SHP77 (cell line): ENCODE data around the gene RFX7.
"Not testable (repeated sequence)": the region's sequence is repeated elsewhere in the genome, so short reads cannot be mapped to it uniquely, and the experiment has no call there.

ENCODE experiments used
- DNase-seq, 2 experiments: peaks; one replicate each; lab custom pipeline; 2025; lab: John Stamatoyannopoulos, UW

RFX7 gene

DNA sequence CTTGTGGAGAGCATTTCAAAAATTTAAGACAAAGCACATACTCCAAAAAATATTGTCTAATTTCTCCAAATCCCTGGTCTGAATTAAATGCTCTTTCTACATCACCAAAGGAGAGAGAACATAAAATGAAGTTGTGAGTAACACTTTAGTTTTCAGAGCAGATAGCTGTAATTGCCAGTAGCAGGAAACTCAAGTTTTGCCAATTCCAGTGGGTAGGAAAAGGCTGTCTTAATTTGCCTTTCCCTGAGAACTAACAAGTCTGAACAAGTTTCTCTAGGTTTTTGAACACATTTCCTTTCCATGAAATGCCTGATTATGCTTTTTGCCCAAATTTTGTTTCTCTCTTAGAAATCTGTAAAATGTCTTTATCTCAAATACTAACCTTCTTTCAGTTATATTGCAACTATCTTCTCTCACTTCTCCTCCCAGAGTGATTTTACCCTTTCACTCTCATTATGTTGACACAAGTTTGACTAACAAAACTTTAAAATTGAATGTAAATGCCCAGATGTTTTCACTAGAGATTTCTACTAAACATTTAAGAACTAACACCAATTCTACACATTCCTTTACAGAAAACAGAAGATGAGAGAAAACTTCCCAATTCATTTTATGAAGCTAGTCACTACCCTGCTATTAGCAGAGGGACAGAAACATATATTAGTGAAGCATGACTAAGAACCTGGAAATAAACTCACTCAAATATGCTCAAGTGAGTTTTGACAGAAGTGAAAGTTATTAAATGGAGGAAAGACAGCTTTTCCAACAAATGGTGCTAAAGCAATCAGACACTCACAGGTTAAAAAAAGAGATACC lies 38.4 kb downstream of the RFX7 start:
- DNase-seq: no peak

DNA sequence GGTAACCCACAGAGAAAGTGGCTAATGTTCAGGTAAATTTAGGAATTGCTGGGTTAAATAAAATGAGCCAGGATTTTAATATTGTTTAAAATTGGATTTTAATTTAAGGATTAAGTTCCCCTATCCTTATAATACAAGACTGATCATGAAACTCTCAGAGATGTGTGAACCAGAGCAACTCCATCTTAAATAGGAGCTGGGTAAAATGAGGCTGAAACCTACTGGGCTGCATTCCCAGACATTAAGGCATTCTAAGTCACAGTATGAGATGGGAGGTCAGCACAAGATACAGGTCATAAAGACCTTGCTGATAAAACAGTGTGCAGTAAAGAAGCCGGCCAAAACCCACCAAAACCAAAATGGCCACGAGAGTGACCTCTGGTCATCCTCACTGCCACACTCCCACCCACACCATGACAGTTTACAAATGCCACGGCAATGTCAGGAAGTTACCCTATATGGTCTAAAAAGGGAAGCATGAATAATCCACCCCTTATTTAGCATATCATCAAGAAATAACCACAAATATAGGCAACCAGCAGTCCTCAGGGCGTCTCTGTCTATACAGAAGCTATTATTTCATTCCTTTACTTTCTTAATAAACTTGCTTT lies 40.3 kb downstream of the RFX7 start:
- not testable (repeated sequence) for DNase-seq

DNA sequence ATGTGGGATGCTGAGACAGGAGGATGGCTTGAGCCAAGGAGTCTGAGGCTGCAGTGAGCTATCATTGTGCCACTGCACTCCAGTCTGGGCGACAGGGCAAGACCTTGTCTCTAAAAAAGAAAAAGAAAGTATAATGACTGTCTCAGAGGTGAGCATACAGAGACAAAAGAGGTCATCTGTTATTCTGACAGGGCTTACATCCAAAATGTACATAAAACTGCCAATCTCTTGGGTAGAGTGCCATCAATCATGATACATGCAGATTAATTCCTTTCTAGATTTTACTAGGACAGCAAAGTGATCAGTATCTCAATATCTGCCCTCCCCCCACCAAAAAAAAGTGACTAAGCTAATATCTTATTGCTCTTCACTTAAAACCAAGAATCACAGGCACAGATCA lies 41.0 kb downstream of the RFX7 start:
- DNase-seq: no peak

DNA sequence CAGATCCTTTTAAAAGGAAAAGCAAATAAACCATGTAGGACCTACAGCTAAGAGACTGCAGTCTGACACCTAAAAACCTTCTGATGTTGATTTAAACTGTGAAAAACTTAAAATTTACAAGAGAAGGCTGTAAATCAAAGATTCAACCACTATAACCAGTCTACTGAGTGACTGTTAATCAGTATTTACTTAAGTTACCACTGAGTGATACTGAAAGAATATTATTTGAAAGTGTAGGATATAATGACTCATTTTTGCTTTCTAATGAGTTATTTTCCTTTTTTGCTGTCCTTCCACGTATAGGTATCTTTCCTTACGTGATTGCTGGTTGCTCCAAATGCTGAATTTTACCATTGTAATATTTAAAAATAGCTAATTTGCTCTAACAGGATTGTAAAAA lies 44.6 kb downstream of the RFX7 start:
- no peak for DNase-seq

DNA sequence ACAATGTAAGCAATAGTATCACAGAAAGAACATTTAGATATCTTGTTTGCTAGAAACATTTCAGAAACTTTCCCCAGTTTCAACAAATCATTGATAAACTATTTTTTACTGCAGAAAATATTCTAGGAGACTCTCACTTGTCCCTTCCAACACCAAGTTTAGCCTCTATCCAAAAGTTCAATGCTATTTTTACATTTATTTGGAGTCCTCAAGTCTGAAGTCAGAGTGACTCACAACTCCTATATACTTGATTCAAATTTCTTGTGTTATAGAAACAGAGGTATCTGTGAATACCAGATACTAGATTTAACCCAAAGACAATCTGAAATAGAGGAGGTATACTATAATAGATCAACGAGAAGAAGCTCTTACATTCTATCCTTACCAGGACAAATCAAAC lies 49.6 kb downstream of the RFX7 start:
- no peak for DNase-seq

DNA sequence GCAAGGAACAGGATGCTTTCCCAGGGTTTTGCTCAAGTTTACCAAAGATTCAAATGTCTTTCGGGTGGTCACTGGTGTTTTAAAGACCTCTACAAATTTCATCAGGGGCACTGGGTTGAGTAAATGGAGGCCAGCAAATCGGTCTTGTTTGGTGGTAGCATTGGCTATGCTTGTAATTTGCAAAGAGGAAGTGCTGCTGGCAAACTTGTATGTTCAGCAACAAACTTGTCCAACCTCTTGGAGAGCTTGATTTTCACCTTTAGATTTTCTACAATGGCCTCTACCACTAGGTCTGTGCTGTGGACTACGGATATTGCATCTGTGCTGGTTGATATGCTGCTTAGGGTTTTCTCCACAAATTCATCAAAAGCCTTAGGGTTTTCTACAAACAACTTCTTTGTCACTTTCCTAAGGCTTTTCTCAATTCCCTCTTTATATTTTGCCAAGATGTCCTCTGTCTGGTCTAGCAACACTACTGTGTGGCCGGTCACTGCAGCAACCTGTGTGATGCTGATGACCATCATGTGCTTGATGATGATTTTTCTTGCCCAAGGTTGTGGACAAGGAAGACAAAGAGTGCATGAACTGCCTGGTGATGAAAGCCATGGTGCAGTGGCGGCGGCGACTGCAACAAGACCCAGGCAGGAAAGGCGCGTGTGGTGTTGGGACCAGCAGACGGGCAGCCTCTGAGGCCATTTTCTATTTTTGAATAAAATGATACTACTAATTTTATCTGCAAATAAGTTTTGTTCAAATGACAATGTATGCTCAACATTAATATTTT lies 50.8 kb downstream of the RFX7 start:
- DNase-seq: no peak

DNA sequence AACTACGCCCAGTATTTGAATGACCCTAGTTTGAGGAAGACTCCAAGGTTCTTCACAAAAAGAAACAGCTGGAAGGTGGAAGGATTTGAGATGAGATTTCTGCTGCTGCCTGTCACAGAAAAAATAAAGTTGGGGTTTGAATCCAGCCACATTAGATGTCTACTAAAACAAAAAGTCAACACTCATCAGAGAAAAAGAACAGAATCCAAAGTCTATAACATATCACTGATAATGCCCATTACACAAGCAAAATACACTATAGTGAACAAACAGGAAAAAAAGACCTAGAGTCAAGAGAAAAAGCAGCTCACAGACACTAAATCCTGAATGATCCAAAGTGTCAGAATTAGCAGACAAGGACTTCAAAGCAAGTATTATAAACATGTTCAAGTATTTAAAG lies 56.0 kb downstream of the RFX7 start:
- no peak for DNase-seq

DNA sequence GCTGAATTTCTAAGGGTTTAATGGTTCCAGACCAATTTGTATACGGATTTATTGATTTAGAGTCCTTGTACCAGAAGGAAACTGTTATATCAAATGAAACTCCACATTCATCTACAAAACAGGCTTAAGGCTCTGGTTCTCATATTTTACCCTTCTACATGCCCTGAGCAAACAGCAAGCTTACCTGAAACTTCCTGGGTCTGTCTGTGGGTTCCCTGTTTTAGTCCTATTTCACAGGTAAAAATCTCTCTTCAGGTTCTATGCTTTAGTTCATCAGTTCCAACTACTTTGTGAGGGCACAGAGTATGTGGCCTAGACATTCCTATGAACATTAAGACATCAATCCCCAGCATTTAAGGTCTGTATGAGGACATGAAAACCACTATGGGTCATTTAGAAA lies 57.7 kb downstream of the RFX7 start:
- no peak for DNase-seq

DNA sequence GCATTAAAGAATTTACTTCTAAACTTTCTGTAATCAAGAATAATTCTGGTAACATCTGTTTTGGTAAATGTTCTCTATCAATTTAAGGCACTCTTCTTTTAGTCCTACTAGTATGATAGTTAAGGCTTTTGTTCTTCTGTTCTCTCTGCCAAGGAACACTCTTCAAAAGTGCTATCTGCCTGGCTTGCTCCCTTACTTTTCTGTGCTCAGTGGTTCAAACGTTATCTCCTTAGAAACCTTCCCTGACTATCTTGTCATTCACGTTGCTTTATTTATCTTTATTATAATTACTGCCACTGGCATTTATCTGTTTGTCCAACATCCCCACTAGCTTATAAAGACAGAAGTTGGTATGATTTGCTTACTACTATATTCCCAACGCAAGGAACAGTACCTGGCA lies 59.2 kb downstream of the RFX7 start:
- no peak for DNase-seq

DNA sequence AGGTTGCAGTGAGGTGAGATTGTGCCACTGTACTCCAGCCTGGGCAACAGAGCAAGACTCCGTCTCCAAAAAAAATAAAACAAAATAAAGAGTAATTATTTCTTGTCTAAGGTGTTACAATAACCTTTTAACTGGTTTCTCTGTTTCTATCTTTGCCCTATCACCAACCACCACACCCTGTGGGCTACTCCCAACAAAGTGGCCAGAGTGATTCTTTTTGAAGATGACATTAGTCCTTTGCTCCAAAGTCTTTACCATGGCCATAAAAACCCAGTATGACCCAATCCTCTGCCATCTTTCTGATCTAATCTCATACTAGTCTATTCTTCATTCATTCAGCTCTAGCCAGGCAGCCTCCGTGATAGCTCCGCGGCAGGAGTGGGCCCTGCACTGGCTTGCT lies 62.8 kb downstream of the RFX7 start:
- DNase-seq: no peak

DNA sequence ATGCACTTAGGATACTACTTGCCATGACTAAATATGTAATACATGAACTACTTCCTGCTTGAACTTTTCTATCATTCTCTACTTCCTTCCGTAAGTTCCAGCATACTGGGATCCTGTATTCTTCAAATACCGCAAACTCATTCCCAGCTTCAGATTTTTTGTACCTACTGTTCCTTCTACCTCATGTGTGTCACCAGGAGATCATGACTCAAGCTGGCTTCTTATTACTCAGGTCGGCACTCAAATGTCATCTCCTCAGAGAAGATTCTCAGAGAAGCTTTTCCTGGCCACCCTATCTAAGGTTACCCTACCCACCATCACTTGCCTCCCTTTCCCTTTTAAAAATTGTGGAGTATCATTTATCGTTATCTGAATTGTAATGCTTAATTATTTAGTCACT lies 66.7 kb downstream of the RFX7 start:
- DNase-seq: no peak

DNA sequence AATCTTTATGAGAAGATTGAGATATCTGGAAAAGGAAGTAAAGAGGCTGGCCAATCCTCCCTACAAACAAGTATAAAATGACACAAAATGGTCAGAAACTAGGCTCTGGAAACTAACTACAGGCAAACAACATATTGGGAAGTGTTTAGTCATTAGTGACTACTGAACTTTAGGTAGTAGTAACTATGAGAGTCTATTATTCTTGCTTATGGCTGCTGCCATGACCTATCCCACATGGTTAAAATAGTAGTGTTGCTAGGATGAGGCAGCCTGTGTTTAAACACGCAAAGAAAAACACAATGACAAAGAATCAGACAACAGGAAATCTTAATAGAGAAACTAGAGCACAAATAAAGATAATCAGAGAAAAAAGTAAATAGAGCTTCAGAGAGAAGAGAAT lies 67.9 kb downstream of the RFX7 start:
- no peak for DNase-seq

DNA sequence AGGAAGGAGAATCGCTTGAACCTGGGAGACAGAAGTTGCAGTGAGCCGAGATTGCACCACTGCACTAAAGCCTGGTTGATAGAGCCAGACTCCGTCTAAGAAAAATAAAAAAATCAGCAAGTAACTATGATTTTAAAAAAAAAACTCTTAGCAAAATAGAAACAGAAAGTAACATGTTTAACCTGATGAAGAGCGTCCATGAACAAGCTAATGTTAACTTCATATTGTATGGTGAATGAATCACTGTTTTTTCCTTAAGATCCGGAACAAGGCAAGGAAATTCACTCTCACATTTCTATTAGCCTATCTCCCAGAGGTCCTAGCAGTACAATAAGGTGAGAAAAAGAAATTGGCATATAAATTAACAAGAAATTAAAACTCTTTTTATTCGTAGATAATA lies 69.0 kb downstream of the RFX7 start:
- no peak for DNase-seq

DNA sequence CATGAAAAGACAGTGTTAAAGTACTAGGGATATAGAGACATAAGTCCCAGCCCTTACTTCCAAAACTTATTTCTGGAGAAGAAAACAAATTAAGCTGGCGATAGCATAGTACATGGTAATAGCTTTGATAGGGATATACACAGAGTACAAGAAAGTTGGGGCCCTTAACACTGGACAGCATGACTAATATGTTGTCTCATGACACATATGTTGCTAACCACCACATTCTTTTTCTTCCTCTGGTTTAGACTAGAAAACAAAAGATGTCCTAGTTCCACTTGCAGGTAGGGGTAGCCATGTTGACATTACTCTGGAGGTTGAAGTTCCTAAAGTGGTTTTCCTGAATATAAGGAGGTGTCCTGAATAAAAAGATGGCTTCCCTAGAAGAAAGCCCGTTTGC lies 75.3 kb downstream of the RFX7 start:
- no peak for DNase-seq

DNA sequence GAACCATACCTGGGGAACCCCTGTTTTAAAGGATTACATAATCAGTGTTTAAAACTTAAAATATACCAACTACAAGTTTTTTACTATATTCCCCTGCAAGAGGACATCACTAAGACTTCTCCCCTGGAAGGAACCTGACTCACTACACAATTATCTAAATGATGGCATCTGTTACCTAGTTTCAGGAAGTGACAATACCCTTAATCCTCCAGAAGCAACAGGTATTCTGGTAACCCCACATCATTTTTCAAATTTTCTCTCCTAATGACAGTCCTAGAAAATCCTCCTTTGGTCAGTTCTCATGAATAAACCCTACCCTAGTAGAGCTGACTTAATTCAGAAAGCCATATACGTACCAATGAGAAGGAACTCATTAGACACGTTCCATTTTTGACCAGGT lies 78.4 kb downstream of the RFX7 start:
- no peak for DNase-seq

DNA sequence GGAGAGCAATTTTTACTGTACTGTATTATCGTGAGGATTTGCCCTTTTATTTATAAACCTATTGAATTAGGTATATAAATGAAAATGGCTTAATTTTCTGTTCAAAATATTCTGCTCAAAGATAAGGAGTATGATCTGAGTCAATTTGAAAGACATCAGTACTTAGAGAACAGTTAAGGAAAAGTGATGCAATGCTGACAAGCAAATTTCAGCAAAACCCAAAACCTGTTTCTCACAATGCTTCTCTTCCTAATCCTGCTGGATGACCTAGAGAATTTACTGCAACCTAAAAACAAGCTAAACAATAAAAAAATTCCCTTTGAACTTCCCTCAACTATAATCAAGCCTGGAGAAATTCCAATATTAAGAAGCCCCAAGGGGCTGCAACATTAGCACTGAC lies 82.7 kb downstream of the RFX7 start:
- DNase-seq: no peak

DNA sequence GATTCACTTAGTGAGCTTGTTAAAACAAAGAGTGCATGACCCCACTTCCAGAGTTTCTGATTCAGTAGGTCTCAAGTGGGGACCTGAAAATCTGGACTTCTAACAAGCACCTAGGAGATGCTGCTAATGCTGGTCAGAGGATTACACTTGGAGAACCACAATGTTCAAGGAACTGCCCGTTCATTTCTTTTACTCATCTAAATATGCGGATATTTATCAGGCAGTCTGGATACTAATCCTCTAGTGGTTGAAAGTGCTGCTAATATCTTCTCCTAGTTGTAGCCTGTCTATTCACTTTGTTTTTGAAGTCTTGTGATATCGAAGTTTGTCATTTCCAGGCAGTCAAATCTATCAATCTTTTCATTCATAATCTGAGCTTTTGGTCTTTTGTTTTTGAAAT lies 86.8 kb downstream of the RFX7 start:
- DNase-seq: no peak

DNA sequence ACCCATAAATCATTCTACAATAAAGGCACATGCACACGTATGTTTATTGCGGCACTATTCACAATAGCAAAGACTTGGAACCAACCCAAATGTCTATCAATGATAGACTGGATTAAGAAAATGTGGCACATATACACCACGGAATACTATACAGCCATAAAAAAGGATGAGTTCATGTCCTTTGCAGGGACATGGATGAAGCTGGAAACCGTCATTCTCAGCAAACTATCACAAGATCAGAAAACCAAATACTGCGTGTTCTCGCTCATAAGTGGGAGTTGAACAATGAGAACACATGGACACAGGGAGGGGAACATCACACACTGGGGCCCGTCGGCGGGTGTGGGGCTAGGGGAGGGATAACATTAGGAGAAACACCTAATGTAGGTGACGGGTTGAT lies 88.4 kb downstream of the RFX7 start:
- not testable (repeated sequence) for DNase-seq

DNA sequence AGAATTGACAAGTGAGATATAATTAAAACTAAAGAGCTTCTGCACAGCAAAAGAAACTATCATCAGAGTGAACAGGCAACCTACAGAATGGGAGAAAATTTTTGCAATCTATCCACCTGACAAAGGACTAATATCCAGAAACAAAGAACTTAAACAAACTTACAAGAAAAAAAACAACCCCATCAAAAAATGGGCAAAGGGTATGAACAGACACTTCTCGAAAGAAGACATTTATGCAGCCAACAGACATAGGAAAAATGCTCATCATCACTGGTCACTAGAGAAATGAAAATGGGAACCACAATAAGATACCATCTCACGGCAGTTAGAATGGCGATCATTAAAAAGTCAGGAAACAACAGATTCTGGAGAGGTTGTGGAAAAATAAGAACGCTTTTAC lies 88.9 kb downstream of the RFX7 start:
- not testable (repeated sequence) for DNase-seq

DNA sequence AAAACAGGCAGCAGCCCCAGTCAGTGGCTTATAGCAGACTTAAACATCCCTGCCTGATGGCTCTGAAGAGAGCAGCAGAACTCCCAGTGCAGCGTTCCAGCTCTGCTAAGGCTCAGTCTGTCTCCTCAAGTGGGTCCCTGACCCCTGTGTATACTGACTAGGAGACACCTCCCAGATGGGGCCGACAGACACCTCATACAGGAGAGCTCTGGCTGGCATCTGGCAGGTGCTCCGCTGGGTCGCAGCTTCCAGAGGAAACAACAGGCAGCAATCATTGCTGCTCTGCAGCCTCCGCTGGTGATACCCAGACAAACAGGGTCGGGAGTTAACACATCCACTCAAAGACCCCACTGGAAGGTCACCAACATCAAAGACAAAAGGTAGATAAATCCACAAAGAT lies 93.5 kb downstream of the RFX7 start:
- no peak for DNase-seq

DNA sequence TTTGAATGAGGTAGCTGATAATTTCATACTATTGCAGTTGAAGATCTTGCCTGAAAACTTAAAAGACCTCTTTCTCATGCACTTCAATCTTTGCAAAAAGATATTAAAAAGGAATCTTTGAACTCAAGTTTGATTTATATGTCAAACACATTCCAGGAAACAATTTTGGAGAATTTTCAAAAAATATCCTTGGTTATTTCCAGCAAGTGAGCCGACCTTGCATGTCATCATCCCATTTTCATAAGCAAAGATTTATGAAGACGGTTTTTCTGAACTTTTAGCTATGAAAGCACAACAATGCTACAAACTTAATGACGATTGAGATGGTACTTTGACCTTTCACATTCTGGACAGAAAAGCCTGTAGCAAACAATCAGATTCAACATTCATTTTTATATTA lies 95.6 kb downstream of the RFX7 start:
- DNase-seq: no peak

DNA sequence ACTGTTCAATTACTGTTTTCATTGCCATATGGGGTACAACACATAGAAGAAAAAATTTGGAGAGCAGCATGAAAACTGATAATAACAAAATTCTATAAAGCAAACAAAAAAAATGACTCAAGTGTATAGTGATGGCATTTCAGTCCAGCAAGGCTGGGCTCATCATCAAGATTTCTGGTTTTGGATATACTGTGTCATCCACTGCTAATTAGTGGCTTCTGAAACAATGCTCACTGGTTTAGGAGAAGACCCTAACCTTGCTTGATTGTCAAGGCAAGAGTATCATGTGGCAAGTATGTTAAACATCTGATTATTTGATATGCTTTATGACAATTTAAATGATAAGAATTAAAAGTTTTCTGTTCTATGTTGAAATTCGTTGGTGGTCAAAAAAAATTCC lies 96.9 kb downstream of the RFX7 start:
- no peak for DNase-seq

DNA sequence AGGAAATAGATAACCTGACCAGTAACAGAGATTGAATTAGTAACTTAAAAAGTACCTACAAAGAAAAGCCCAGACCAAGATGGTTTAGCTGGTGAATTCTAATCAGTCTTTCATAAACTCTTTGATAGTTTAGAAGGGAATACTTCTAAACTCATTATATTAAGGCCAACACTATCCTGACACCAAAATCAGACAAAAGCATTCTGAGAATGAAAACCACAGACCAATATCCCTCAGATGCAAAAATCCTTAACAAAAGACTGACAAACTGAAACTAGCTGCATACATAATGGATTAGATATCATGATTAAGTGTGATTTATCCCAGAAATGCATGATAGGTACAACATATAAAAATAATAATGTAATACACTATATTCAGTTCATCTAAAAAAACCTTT lies 115.6 kb downstream of the RFX7 start:
- no peak for DNase-seq
